HCT116 (cell line): Measurements from ENCODE around the gene HCRTR1.

Experiments used
- CTCF ChIP-seq, 3 experiments: fragments of 200-600 bp in 1 of 3; sonication (generic) in 1 of 3; IDR thresholded peaks in 2 of 3; conservative IDR thresholded peaks in 1 of 3; 2 replicates each; pipeline ENCODE4 v1.5.1; 2012 to 2017; ENCODE audit warnings: low read depth in 2 of 3, low read length in 2 of 3, antibody characterized with exemption in 1 of 3, borderline replicate concordance in 1 of 3, control low read depth in 1 of 3, mild to moderate bottlenecking in 1 of 3, mixed read lengths in 1 of 3, mixed run types in 1 of 3, moderate library complexity in 1 of 3; ENCODE audit not compliant: insufficient read depth in 1 of 3
- MAX ChIP-seq: IDR thresholded peaks from 2 replicates; pipeline ENCODE4 v1.6.1; 2012

GRCh38 chr1:31642366-31642765 lies 24.9 kb downstream of the HCRTR1 start:
- TF ChIP-seq CTCF (IDR thresholded peaks at IDR 0.05 in 2 of 3, conservative IDR thresholded peaks at IDR 0.05 in 1 of 3; ENCODE audit: borderline replicate concordance in 1 of 3, insufficient read depth in 1 of 3, low read depth in 2 of 3, low read length in 2 of 3): no peak
- no peak for TF ChIP-seq MAX
